Fibroblast of skin of back (primary cell): ENCODE data around the gene GPR18.

Experiments
- DNase-seq: peaks from one replicate; pipeline ENCODE4 v3.0.0-alpha.2; 2013

Gene GPR18

GRCh38 chr13:99206226-99206625 is 52.0 kb downstream of the GPR18 start:
- DNase-seq: no peak

GRCh38 chr13:99205621-99206220 is 52.5 kb downstream of the GPR18 start:
- DNase-seq: no peak
